ENCODE measurements around the gene TWNK.

Gene TWNK

GRCh38 chr10:101029520-101030295 lies 42.4 kb downstream of the TWNK start:
- no peak overlapping the region for H3K4me3 ChIP-seq (ENCODE audit: low read depth, low read length)
- no peak for DNase-seq (ENCODE audit: low read depth, low spot score)
- TF ChIP-seq CTCF (IDR thresholded peaks at IDR 0.05; ENCODE audit: low read depth, low read length) = peak; percentile 25
- in situ Hi-C loops (cut with HindIII; ENCODE audit: low sequenced_read_pairs) = no loop called here

GRCh38 chr10:101030496-101031127 lies 43.3 kb downstream of the TWNK start:
- TF ChIP-seq CTCF (IDR thresholded peaks at IDR 0.05; ENCODE audit: low read depth, low read length) = no peak
- in situ Hi-C loops (cut with HindIII; ENCODE audit: low sequenced_read_pairs) = no loop called here
- peak overlapping the region; percentile 91 for H3K4me3 ChIP-seq (ENCODE audit: low read depth, low read length)
- DNase-seq (ENCODE audit: low read depth, low spot score) = no peak

GRCh38 chr10:101031128-101031795 lies 43.9 kb downstream of the TWNK start, which contains the start of the genes PDZD7 and SFXN3:
Gene PDZD7 (minus strand): TSS chr10:101031129. CDS start chr10:101030219, 910 bp downstream.
Gene SFXN3 (plus strand): TSS chr10:101031234. CDS start chr10:101034695, 3,461 bp downstream.
- peak within 1 kb of the TSS; percentile 91 for H3K4me3 ChIP-seq (ENCODE audit: low read depth, low read length)
- in situ Hi-C loops (cut with HindIII; ENCODE audit: low sequenced_read_pairs) = no loop called here
- no peak for TF ChIP-seq CTCF (IDR thresholded peaks at IDR 0.05; ENCODE audit: low read depth, low read length)
- peak; percentile 94 for DNase-seq (ENCODE audit: low read depth, low spot score)

- peak; percentile 80 for DNase-seq (ENCODE audit: low read depth, low spot score)
- peak overlapping the region; percentile 91 for H3K4me3 ChIP-seq (ENCODE audit: low read depth, low read length)
- in situ Hi-C loops (cut with HindIII; ENCODE audit: low sequenced_read_pairs) = no loop called here
- no peak for TF ChIP-seq CTCF (IDR thresholded peaks at IDR 0.05; ENCODE audit: low read depth, low read length)
Measured at GRCh38 chr10:101031796-101032636, 44.7 kb downstream of the TWNK start.

- peak; percentile 89 for DNase-seq (ENCODE audit: low read depth, low spot score)
- H3K4me3 ChIP-seq (ENCODE audit: low read depth, low read length) = peak overlapping the region; percentile 91
- no peak for TF ChIP-seq CTCF (IDR thresholded peaks at IDR 0.05; ENCODE audit: low read depth, low read length)
- in situ Hi-C loops (cut with HindIII; ENCODE audit: low sequenced_read_pairs) = no loop called here
Measured at GRCh38 chr10:101032637-101033224, 45.4 kb downstream of the TWNK start.

Measured in astrocyte of the spinal cord (primary cell).